GM10248 (cell line): ENCODE data around the gene RRM1.
A peak's percentile ranks its signal among the peaks of the same experiment; 100 is the strongest.

ENCODE experiments used
- CTCF ChIA-PET: fragments of 300-600 bp; sonication (Branson Sonifier 250); formaldehyde crosslinking; extraction: SDS; loops from one replicate; lab custom pipeline; 2021; ENCODE audit warnings: antibody characterized with exemption; lab: Yijun Ruan, JAX
- POLR2A ChIA-PET: fragments of 350-650 bp; sonication (Branson Sonifier 250); formaldehyde crosslinking; extraction: SDS; loops from one replicate; lab custom pipeline; 2020; ENCODE audit warnings: antibody characterized with exemption; lab: Yijun Ruan, JAX
- DNase-seq: peaks from one replicate; pipeline ENCODE4 v3.0.0; 2012; ENCODE audit errors: extremely low spot score
- CTCF ChIP-seq: IDR thresholded peaks from 2 replicates; pipeline ENCODE4 v1.5.1; 2012; ENCODE audit warnings: mild to moderate bottlenecking, low read depth; ENCODE audit errors: extremely low read depth, missing control alignments, control extremely low read depth

The RRM1 gene

GRCh38 chr11:4180441-4181183 lies 86.0 kb downstream of the RRM1 start:
- ChIA-PET CTCF (interaction anchor here (1.6 to 2.4 kb wide), 2 partner anchors 36 to 359 kb away, joined by 3 to 15 read pairs; no protein-coding TSS in a partner anchor), POLR2A (no interaction called here)
- no peak for DNase-seq
- TF ChIP-seq CTCF: no peak

GRCh38 chr11:4181782-4182721 lies 87.5 kb downstream of the RRM1 start:
- peak; percentile 84 for TF ChIP-seq CTCF

DNA sequence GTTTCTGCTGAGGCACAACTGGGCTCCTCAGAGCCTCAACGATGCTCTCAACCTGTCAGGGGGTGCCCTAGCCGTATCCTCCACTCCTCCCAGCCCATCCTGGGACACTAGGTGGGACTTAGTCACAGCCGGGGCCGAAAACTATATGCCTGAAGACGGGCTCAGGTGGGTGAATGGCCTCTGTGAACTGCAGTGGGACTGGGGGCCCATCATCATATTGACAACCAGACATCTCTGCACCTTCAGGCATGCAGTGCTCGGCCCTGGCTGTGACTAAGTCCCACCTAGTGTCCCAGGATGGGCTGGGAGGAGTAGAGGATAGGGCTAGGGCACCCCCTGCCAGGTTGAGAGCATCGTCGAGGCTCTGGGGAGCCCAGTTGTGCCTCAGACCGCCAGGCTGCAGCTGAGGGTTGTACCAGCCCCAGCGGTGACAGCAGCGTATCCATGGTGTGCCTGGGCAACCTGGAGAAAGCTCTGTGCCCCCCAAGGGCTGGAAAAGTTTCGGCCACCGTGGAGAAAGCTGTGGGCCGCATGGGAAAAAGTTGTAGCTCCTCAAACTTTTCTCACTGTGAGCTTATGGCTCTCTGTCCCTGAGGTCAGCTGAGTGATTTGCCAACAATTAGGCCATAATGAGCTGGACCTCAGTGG lies 88.9 kb downstream of the RRM1 start:
- ChIA-PET CTCF (interaction anchor here (0.9 to 7.3 kb wide), 5 partner anchors 8 to 412 kb away, joined by 3 to 164 read pairs (median 3); no protein-coding TSS in a partner anchor), POLR2A (no interaction called here)
- no peak for TF ChIP-seq CTCF
- DNase-seq: no peak

More at GRCh38 chr11:4181782-4182721, 87.5 kb downstream of the RRM1 start:
- DNase-seq: peak; percentile 75
- ChIA-PET POLR2A (no interaction called here), CTCF (interaction anchor here (0.6 to 7.3 kb wide), 10 partner anchors 10 to 413 kb away, joined by 3 to 164 read pairs (median 3); no protein-coding TSS in a partner anchor)

DNA sequence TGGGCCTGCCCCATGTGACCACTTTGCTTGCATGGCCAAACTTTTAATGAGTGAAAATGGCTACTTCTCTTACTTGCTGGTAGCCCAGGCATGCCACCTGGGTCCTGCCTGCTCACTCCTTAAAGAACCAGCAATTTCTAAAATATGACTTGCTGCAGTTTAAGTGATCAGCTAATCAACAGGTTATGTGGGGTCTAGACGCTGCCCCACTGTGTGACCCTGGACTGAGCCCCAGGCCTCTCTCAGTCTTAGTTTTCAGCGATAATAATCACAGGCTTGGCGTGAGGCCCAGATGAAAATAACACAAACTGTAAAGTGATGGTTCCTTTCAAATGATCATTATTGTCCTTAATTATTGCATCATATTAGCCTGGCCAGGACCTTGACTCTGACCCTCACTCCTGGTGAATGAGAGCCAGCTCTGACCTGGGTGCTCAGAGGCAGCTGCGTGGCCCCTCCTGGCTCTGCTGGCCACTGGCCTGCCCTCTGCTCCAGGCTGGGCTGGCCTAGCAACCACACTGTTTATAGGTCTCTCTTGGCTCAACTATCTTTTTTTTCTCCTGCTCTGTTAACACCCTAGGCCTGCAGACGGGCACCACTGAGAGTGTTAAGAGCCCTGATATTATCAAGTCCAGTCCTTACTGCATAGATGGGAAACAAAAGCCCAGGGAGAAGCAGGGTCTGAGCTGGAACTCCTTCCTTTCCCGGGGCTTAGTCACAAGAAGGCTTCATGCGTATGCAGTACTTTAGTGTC lies 89.7 kb downstream of the RRM1 start:
- TF ChIP-seq CTCF: no peak
- ChIA-PET POLR2A (no interaction called here), CTCF (interaction anchor here (0.7 to 7.3 kb wide), 3 partner anchors 9 to 356 kb away, joined by 3 to 164 read pairs (median 63); no protein-coding TSS in a partner anchor)
- DNase-seq: no peak

GRCh38 chr11:4185561-4185960 lies 91.0 kb downstream of the RRM1 start:
- DNase-seq: no peak
- CTCF ChIA-PET: interaction anchor here (1.3 to 7.3 kb wide), 6 partner anchors 17 to 355 kb away, joined by 4 to 169 read pairs (median 36); partner anchors contain the start of gene OR52M1
- POLR2A ChIA-PET: no interaction called here
- no peak for TF ChIP-seq CTCF
